Fibroblast of villous mesenchyme (primary cell): ENCODE results near the gene IST1. TPM values are rescaled to one million over a fixed set of nuclear protein-coding genes. Genes with fewer than 3 reads are reported as not detected.

Experiments
- DNase-seq: peaks from one replicate; pipeline ENCODE4 v3.0.0-alpha.2; 2010; ENCODE audit warnings: low read depth
- H3K4me3 ChIP-seq: 2 replicates; pipeline ENCODE4 v1.5.1; 2011; ENCODE audit warnings: low read depth, mild to moderate bottlenecking, low read length
- total RNA-seq: library from RNA; depleted of rRNA; stranded (reverse); fragments of >200 nt; gene quantifications from 2 replicates; pipeline ENCODE4 v1.2.3, GENCODE V29; 2012
- TF ChIP-seq, protein P1 (sequence below): IDR thresholded peaks from 2 replicates; pipeline ENCODE4 v1.5.1; 2012; ENCODE audit warnings: low read depth, mild to moderate bottlenecking, low read length; ENCODE audit not compliant: insufficient read depth

Gene IST1
- total RNA-seq, 1 donor, result 206 TPM

DNA sequence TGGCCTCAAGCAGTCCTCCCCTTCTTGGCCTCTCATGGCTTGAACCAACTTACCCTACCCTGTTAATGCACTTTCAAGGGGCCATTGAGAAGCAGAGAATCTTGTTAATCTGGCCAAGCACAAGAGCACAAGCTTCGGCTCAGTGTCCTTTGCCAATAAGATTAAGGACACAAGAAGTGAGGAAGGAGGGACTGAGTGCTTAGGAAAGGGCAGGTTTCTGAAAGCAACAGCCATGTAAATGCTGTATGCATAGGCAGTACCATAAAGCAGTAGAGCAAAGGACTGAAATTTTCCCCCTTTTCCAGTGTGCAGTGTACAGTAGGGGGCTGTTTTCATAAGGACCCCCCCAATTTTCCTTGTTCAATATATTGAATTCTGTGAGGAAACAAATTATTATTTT is 37.7 kb downstream of the IST1 start:
- no peak for DNase-seq
- TF ChIP-seq, protein P1, sequence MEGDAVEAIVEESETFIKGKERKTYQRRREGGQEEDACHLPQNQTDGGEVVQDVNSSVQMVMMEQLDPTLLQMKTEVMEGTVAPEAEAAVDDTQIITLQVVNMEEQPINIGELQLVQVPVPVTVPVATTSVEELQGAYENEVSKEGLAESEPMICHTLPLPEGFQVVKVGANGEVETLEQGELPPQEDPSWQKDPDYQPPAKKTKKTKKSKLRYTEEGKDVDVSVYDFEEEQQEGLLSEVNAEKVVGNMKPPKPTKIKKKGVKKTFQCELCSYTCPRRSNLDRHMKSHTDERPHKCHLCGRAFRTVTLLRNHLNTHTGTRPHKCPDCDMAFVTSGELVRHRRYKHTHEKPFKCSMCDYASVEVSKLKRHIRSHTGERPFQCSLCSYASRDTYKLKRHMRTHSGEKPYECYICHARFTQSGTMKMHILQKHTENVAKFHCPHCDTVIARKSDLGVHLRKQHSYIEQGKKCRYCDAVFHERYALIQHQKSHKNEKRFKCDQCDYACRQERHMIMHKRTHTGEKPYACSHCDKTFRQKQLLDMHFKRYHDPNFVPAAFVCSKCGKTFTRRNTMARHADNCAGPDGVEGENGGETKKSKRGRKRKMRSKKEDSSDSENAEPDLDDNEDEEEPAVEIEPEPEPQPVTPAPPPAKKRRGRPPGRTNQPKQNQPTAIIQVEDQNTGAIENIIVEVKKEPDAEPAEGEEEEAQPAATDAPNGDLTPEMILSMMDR, result no peak
- H3K4me3 ChIP-seq, result no peak overlapping the region

DNA sequence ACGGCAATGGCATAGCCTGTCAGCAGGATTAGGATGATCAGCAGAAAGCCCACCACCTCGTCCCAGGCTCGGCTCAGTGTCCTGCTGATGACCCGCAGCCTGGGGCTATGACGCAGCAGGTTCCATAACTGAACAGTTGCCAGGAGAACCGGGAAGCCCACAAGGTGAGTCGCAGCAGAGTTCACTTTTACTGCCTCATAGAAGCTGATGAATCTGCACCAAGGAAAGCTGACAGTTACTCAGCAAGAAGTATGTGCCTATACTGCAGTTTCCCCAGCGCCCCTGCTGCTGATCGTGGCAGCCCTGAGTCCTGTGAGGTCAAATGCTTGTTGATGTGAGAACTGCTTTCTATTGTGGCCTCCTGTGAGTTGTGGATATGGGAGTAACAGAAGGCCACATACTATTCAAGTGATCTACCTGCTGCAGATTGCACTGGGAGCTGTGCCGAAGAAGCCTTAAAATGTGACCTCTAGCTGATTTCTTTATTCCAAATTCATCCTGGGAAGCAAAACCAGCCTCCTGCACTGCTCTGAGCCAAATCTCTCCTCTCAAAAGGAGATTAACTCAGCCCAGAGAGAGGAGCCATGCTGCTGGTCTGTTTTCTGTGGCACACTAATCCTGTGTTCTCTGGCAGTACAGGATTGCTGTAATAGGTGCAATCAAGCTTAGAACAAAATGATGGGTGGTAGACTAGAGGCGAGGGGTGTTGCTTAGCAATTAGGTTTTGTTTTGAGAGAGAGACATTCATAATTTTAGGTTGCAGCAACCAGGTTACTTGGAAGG is 38.8 kb downstream of the IST1 start:
- no peak overlapping the region for H3K4me3 ChIP-seq
- no peak for DNase-seq
- TF ChIP-seq, protein P1, result no peak

DNA sequence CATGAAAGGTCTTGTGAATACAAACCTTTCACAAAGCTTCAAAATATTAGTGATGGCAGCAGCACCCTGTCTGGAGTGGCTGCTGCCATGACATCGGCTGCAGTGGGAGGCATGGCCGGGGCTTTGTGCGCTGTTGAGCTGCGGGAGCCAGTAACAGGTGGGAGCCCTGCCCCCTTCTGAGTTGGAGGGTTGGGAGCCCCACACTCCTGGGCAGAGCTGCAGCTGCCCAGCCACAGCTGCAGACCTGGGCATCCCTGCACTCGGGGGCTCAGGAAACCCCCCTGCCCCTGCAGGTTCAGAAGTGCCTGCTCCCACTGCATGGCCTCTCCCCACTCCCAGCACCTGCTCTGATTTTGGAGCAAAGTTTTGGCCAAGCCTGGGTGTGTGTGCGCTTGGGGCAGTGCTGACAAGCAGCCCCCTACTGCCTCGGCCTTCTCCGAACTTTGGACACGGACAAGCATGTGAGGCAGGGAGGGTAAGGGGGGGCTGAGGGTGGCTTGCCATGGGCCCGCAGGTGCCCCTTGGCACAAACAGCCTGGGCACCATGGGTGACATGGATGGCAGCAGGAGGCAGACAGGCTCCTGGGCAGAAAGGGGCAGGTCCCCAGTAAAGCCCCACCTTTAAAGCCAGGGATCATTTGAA is 42.7 kb downstream of the IST1 start:
- no peak for DNase-seq
- no peak overlapping the region for H3K4me3 ChIP-seq
- TF ChIP-seq, protein P1, result no peak

DNA sequence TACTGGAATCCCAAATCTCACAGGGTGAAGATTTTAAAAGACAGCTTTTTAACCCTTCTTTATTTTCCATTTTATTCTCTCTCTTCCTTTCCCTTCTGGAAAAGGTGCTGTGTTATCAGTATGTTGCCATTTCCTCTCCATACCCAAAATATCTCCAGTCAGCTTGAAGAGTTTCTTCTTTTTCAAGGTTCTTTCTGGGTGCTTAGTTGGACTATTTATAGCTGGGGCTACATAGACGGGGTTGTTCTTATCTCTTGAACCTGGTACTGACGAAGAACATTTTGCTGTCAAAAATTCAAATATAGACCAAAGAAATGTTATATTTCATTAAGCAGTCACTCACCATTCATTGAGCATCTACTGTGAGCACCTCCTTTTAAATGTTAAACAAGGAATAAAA is 48.6 kb downstream of the IST1 start:
- TF ChIP-seq, protein P1, result no peak
- no peak overlapping the region for H3K4me3 ChIP-seq
- DNase-seq, result no peak

DNA sequence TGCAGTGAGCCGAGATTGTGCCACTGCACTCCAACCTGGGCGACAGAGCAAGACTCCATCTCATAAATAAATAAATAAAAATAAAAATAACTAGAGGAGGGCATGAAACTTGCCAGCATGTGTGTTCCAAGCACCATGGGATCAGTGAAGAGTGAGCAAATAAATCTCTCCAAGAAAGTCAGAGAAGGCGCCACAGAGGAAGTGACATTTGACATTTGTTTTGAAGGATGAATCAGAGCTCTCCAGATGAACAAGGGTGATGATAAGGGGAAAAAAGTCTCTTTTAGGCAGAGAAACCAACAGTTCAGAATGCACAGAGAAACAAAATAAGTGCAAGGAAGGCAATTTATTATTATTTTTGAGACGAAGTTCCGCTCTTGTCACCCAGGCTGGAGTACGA is 50.3 kb downstream of the IST1 start:
- no peak overlapping the region for H3K4me3 ChIP-seq
- TF ChIP-seq, protein P1, result no peak
- DNase-seq, result no peak

DNA sequence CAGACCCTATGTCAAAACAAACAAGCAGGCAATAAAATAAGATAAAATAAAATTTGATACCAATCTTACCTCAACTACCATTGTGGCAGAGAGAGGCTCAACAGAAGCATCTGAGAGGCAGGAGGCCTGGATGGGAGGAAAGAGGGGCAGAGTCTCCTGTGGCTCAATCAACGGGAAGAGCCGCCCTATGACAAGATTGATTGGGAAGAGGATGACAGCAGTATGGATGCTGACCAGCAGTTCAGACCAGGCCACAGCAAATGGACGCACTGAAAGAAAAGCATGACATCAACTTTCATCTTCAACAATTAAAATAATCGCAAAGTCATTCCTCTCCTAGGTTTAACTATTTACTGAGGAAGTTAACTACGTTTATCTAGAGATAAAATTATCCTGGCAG is 57.5 kb downstream of the IST1 start:
- TF ChIP-seq, protein P1, result no peak
- no peak for DNase-seq
- H3K4me3 ChIP-seq, result no peak overlapping the region
